CD4-positive, alpha-beta T cell treated with Interleukin-1 beta for 1 hour (primary cell): ENCODE data around the gene HSPA1B.
"Not testable (repeated sequence)": the region's sequence is repeated elsewhere in the genome, so short reads cannot be mapped to it uniquely, and the experiment has no call there.

Source experiments
- DNase-seq, 2 donors: peaks; one replicate each; pipeline ENCODE4 v3.0.0-alpha.2; 2020 to 2022

HSPA1B gene

DNA sequence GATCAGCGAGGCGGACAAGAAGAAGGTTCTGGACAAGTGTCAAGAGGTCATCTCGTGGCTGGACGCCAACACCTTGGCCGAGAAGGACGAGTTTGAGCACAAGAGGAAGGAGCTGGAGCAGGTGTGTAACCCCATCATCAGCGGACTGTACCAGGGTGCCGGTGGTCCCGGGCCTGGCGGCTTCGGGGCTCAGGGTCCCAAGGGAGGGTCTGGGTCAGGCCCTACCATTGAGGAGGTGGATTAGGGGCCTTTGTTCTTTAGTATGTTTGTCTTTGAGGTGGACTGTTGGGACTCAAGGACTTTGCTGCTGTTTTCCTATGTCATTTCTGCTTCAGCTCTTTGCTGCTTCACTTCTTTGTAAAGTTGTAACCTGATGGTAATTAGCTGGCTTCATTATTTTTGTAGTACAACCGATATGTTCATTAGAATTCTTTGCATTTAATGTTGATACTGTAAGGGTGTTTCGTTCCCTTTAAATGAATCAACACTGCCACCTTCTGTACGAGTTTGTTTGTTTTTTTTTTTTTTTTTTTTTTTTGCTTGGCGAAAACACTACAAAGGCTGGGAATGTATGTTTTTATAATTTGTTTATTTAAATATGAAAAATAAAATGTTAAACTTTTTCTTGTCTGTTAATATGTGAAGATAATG lies 2.2 kb downstream of the HSPA1B start:
- peak in 1 of 2 donors; percentile 60 for DNase-seq

GRCh38 chr6:31830886-31831335 lies 3.4 kb downstream of the HSPA1B start:
- DNase-seq = peak in 1 of 2 donors; percentile 37

DNA sequence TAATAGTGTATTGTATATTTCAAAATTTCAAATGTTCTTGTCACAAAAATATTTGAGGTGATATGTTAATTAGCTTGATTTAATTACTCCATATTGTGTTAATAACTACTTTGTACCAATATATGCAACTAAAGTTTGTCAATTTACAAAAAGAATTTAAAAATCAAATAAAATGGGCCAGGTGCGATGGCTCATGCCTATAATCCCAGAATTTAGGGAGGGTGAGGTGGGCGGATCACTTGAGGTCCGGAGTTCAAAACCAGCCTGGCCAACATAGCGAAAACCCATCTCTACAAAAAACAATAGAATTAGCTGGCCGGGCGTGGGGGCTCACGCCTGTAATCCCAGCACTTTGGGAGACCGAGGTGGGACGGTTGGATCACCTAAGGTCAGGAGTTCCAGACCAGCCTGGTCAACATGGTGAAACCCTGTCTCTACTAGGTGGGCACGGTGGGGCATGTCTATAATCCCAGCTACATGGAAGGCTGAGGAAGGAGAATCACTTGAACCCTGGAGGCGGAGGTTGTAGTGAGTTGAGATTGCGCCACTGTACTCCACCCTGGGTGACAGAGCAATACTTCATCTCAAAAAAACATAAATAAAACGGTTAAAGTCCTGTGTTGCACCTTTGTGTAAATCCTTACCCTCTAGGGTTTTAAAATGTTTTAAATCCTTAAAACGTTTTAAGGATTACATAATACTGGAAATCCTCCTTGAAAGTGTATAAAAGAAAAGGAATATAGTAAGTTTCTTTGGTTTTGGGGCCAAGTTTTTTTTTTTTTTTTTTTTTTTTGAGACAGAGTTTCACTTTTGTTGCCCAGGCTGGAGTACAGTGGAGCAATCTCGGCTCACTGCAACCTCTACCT lies 4.0 kb downstream of the HSPA1B start:
- peak in 1 of 2 donors; percentile 59 for DNase-seq

DNA sequence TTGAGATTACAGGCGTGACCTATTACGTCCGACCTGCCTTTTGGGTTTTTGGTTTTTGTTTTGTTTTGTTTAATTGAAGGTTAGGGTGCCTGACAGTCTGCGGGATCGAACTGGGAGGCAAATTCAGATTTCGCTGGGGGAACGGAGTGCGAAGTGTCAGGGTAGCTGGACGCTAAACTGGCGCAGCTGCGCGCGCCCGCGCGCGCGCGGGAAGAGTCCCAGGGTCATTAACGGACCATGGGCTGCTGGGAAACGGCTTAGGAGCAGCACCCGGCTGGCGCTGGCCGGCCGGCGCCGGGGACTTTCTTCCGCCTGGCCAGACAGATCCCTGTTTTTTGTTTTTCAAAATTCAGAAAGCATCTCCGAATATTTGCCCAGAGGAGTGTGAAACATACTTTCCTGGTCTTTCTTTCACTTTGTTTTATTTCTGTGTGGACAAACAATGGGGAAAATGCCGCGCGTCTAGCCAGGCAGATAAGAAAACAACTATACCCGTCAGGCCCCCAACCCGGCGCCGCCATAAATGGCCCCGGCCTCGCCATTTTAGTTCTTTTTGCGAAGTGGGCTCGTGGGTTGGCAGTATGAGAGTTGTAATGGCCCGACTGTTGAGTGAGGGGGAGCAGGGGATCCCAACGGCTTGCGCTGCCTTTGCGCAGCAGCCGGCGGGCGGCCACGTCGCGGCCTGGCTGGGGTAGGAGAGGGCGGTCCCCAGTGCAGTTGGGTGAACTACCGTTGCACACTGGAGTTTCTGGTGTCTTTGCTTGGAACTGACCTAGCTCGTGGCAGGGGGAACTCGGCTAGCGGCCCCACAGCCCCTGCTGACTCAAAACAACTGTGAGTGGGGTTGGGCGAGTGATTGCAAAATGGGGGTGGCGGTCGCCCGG lies 7.1 kb downstream of the HSPA1B start:
- peak; percentile 78 to 85 for DNase-seq

DNA sequence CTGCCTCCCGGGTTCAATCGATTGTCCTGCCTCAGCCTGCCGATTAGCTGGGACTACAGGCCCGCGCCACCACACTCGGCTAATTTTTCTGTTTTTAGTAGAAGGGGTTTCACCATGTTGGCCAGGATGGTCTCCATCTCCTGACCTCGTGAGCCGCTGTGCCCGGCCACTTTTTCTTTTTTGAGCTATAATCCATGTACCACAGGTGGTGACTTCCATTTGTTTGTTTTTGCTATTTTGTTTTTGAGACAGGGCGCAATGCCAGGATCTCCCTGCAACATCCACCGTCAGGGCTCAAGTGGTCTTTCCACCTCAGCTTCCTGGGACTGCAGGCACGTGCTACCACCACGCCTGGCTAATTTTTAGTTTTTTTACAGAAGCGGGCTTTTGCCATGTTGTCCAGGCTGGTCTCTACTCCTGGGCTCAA lies 8.5 kb downstream of the HSPA1B start:
- no peak for DNase-seq

DNA sequence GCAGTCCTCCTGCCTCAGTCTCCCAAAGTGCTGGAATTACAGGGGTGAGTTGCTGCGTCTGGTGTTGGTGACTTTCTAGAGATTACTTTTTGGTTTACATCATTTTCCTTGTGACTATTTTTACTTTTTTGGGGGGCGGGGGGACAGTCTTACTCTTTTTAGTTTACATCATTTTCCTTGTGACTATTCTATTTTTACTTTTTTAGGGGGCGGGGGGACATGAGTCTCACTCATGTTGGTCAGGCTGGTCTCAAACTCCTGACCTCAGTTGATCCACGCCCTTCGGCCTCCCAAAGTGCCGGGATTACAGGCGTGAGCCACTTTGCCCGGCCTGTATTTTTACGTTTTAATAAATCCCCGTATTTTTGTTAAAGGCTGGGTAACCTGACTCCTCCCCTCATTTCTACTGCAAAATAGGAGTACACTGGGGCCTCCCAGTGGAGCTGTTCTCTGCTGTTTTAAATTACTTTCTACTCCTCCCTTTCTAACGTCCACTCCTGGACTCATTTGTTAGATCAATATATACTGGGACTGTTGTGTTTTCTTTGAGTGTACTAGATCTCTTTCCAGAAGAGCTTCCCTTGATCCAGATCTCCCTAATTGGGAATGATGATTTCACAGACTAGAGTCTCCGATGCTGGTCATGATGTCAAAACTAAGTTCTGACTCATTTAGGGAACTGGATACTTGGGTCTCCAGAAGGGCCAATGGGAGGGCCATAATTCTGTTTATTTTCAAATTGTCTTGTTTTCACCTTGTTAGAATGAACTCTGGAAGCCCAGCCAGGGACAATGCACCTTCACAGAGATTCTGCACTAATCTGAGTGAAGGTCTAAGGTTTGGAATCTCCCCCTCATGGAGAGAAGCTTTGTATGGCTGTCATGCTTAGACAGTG lies 9.2 kb downstream of the HSPA1B start:
- DNase-seq = no peak

- DNase-seq = no peak
Observed at GRCh38 chr6:31837369-31838113, 10.0 kb downstream of the HSPA1B start.

GRCh38 chr6:31838114-31838553 lies 10.6 kb downstream of the HSPA1B start:
- not testable (repeated sequence) for DNase-seq

DNA sequence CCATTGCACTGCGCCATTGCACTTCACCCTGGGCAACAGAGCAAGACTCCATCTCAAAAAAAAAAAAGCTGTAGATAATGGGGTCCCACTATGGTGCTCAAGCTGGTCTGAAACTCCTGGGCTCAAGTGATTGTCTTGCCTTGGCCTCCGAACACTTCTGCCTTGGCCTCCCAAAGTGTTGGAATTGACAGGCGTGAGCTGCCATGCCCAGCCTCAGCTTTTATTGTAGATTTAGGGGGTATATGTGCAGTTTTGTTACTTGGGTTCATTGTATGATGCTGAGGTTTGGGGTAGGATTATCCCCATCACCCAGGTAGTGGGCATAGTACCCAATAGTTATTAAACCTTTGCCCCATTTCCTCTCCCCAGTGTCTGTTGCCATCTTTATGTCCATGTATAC lies 11.4 kb downstream of the HSPA1B start:
- DNase-seq = no peak

GRCh38 chr6:31839779-31840126 lies 12.2 kb downstream of the HSPA1B start:
- not testable (repeated sequence) for DNase-seq

DNA sequence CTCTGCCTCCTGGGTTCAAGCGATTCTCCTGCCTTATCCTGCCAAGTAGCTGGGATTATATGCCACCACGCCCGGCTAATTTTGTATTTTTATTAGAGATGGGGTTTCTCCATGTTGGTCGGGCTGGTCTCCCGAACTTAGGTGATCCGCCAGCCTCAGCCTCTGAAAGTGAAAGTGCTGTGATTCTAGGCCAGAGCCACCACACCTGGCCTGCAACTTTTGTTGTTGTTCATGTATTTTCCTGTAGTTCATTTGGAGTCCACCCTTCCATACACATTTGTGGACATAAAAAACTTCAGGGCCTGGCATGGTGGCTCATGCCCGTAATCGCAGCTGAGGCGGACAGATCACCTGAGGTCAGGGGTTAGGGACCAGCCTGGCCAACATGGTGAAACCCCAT lies 14.5 kb downstream of the HSPA1B start:
- no peak for DNase-seq

DNA sequence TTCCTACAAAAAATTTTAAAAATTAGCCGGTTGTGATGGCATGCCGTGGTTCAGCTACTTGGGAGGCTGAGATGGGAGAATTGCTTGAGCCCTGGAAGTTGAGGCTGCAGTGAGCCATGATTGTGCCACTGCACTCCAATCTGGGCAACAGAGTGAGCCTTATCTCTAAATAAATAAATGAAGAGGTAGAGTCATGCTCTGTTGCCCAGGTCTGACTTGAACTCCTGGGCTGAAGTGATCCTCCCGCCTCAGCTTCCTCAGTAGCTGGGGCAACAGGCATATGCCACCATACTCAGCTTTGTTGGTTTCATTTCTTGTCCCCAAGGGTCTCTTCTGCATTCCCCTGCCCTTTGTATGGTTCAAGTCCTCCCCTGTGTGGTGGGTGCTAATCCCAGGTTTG lies 17.0 kb downstream of the HSPA1B start:
- no peak for DNase-seq

GRCh38 chr6:31847276-31847978 lies 19.9 kb downstream of the HSPA1B start:
- no peak for DNase-seq

GRCh38 chr6:31850765-31851484 lies 23.4 kb downstream of the HSPA1B start:
- DNase-seq = no peak

- no peak for DNase-seq
Observed at GRCh38 chr6:31851485-31851832, 23.9 kb downstream of the HSPA1B start.

DNA sequence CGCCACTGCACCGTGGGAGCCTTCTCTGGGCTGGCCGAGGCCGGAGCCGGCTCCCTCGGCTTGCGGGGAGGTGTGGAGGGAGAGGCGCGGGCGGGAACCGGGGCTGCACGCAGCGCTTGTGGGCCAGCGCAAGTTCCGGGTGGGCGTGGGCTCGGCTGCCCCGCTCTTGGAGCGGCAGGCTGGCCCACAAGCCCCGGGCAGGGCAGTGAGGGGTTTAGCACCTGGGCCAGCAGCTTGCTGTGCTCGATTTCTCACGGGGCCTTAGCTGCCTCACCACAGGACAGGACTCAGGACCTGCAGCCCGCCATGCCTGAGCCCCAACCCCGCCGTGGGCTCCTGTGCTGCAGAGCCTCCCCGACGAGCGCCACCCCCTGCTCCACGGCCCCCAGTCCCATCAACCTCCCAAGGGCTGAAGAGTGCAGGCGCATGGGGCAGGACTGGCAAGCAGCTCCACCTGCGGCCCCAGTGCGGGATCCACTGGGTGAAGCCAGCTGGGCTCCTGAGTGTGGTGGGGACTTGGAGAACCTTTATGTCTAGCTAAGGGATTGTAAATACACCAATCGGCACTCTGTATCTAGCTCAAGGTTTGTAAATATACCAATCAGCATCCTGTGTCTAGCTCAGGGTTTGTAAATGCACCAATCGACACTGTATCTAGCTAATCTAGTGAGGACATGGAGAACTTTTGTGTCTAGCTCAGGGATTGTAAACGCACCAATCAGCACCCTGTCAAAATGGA lies 24.6 kb downstream of the HSPA1B start:
- not testable (repeated sequence) for DNase-seq

- not testable (repeated sequence) for DNase-seq
Observed at GRCh38 chr6:31857774-31858173, 30.2 kb downstream of the HSPA1B start.

- DNase-seq = no peak
Observed at GRCh38 chr6:31858707-31859106, 31.2 kb downstream of the HSPA1B start.

GRCh38 chr6:31859923-31860322 lies 32.4 kb downstream of the HSPA1B start:
- DNase-seq = no peak
